Fibroblast of skin of back (primary cell): ENCODE measurements around the gene ZNF681.
"Not testable (repeated sequence)": the region's sequence is repeated elsewhere in the genome, so short reads cannot be mapped to it uniquely, and the experiment has no call there.

Experiments used
- DNase-seq: peaks from one replicate; pipeline ENCODE4 v3.0.0-alpha.2; 2013

The ZNF681 gene

DNA sequence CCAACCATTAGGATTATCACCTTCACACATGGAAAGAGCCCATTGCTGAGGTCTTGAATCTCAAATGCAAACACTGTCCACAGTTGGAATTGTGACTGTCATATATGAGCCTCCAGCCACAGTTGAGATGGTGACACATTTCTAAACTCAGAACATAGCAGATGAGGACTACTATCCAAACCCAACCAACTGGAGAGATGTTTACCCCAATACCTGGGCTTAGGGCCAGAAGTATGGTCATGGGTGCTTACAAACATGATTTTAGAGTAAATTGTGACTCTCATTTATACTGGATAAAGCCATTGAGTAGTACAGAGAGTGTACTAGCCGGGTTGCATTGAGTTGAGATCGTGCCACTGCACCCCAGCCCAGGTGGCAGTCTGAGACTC is 14.0 kb upstream of the ZNF681 start:
- no peak for DNase-seq

DNA sequence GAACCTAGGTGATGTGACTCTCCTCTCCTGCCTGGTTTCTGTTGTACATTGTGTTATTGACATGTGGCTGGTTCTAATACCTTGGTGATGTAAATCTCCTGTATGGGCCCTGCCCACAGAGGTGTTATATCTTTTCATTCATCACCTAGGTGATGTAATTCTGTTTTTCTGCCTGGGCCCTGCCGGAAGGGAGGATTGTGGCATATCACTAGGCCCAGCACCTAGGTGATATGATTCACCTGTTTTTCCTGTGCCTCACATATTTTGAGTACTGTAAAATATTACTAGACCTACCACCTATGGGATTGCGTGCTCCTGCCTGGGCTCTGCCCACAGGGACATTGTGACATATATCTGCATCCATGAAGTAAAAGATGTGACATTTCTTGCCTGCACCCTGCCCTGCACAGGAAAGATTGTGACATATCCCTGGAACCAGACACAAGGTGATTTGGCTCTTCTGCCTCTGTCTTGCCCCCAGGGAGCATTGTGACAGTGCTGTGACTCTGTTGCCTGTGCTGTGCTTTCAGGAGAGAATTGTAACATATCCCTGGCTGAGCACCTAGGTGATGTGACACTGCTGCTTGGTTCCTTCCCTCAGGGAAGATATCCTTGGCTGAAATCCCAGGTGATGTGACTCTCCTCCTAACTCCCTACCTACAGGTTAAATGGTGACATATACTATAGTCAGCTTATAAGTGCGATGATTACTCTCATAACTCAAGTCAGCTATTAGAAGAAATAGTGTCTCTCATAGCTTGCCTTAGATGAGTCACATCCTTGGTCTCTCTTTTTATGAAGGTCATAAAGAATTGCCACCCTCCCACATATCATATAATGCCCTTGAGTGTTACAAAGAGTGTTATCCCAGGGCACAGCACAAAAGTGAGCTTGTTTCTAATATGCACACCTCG is 13.3 kb upstream of the ZNF681 start:
- no peak for DNase-seq

DNA sequence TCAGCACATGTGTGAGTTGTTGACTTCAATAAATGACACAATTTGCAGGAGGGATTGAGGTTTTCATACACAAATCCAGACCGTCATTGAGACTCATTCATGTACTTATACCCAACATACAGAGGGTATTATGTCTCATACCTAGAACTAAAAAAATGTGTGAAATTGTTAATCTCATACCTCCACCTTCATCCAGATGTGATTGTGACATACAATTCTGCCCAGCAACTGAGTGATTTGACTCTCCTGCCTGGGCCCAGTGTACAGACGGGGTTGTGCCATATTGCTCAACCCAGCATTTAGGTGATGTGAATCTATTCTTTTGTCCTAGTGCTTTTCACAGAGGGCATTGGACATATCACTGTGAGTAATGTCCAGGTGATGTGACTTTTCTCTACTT is 12.6 kb upstream of the ZNF681 start:
- no peak for DNase-seq

DNA sequence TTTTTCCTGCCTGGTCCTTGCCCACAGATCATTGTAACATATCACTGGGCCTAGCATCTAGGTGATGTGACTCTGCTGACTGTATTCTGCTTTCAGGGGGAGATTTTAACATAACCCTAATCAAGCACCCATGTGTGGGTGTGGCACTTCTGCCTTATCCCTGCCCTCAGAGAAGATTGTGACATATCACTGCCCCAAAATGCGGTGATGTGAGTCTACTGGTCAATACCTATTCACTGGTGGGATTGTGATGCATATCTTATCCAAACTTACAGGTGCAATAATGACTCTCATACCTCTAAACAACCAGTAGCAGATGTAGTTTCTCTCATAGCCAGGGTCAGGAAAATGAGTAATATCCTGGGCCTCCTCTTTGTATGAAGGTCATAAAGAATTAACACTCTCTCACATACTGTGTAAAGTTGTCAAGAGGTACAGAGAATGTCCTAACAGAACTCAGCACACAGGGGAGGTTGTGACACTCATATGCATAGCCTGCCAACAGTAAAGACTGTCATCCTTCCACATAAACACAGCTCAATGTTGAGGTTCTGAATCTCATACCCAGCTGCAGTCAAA is 12.1 kb upstream of the ZNF681 start:
- DNase-seq, result no peak

DNA sequence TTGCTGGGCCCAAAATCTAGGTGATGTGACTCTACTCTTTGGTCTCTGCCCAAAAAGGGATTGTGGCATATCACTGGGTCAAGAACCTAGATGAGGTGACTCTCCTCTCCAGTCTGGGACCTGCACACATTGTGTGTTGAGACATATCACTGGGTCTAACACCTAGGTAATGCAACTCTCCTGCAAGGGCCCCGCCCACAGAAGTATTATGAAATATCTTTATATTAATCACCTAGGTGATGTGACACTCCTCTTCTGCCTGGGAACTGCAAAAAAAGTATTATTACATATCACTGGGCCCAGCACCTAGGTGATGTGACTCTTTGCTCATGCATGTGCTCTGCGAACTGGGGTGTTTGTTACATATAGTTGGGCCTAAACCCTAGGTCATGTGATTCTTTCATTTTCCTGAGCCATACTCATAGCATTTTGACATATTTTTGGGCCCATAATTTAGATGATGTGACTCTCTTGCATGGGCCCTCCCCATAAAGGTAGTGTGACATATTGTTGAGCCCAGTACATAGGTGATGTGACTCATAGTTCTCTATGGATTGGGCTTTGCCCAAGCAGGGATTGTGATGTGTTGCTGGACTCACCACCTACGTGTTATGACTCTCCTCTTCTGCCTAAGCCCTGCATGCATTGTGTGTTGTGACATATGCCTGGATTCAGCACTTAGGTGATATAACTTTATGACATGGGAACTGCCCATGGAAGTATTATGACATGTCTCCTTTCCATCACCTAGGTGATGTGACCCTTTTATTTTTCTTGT is 11.2 kb upstream of the ZNF681 start:
- no peak for DNase-seq

DNA sequence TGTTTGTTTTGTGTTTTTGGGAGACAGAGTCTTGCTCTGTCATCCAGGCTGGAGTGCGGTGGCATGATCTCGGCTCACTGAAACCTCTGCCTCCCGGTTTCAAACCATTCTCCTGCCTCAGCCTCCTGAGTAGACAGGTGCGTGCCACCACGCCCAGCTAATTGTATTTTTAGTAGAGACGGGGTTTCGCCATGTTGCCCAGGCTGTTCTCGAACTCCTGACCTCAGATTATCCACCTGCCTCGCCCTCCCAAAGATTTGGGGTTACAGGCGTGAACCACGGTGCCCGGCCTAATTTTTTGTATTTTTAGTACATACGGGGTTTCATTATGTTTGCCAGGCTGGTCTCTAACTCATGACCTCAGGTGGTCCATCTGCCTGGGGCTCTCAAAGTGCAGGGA is 8.3 kb upstream of the ZNF681 start:
- DNase-seq, result no peak

DNA sequence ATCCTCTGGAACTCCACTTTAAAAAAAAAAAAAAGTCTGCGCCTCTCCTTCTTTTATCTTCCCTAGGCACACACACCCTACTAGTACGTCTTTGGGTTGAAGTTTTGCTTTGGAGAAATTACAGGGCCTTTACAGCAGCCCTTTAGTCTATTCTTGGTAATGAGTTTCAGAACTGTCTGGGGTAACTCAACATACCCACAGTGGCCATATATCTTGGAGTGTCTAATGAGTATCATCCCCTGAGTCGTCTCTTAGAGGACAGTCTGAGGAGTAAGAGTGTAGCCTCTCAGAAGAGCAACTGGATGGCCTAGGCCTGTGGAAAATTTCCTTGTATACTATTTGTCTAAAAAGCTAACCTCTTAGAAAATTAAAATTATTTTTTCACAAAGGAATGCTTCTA is 6.1 kb upstream of the ZNF681 start:
- DNase-seq, result no peak

DNA sequence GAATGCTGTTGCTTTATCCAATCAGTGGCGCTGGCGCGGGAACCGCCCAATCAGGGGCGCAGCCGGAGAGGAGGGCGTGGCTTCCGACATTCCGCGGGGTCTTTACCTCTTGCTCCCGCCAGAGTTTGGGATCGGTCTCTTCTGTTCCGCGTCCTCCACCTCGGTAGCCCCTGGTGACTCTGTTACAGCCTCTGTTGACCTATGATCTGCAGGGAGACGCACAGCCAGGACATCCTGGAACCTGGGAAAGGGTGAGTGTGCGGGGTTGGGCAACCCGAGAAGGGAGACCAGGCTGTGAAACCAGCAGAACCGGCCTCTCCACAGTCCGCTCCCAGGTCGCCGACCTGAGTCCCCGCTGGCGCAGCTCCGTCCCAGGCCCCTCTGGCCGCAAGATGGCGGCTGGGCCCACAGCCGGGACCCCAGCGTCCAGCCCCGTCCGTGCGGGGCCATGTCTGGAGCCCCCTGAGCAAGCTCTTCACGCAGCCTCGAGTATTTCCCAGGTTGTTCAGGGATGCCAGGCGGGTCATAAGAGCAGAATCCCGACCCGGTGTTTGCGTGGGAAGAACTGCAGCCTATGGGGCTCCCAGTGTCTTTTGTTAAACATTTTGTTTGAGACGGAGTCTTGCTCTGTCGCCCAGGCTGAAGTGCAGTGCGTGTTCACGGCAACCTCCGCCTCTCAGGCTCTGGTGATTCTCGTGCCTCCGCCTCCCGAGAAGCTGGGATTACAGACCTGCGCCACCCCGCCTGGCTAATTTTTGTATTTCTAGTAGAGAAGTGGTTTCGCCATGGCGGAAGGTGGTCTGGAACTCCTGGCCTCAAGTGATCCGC is 4.4 kb upstream of the ZNF681 start:
- peak; percentile 55 for DNase-seq

DNA sequence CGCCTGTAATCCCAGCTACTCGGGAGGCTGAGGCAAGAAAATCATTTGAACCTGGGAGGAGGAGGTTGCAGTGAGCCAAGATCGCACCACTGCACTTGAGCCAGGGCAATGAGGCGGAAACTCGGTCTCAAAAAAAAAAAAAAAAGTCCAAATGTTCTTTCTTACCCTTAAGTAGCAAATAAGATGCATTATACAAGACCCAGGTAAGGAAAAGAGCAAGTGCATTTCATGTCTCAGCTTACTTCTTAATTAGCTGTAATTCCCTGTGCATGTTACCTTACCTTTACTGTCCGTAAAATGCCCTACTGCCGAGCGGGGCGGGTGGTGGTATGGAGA is 3.8 kb upstream of the ZNF681 start:
- no peak for DNase-seq

DNA sequence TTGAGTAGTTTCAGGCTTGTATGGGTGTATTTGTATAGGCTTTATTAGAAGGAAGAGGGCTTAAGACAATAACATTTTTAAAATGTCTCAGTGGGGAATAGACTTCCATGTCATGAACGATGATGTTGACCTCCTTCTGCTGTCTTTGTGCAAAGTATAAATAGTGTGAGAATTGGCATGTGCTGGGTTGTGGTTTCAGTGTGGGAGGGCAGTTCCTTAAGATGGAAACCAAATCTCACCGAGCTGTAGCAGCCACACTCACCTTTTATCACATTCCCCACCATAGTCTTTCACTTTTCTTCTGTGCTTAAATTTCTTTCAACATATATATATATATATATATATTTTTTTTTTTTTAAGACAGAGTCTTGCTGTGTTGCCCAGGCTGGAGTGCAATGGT is 1.6 kb upstream of the ZNF681 start:
- DNase-seq, result not testable (repeated sequence)

DNA sequence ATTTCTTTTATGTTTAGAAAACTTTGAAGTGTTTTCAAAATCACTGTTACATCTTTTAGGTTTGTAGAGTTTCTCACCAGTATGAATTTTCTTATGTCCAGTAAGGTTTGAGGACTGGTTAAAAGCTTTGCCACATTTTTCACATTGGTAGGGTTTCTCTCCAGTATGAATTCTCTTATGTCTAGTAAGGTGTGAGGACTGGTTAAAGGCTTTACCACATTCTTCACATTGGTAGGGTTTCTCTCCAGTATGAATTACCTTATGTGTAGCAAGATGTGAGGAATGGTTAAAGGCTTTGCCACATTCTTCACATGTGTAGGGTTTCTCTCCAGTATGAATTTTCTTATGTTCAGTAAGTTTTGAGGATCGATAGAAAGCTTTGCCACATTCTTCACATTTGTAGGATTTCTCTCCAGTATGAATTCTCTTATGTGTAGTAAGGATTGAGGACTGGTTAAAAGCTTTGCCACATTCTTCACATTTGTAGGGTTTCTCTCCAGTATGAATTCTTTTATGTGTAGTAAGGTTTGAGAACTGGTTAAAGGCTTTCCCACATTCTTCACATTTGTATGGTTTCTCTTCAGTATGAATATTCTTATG is 15.0 kb downstream of the ZNF681 start:
- DNase-seq, result not testable (repeated sequence)

DNA sequence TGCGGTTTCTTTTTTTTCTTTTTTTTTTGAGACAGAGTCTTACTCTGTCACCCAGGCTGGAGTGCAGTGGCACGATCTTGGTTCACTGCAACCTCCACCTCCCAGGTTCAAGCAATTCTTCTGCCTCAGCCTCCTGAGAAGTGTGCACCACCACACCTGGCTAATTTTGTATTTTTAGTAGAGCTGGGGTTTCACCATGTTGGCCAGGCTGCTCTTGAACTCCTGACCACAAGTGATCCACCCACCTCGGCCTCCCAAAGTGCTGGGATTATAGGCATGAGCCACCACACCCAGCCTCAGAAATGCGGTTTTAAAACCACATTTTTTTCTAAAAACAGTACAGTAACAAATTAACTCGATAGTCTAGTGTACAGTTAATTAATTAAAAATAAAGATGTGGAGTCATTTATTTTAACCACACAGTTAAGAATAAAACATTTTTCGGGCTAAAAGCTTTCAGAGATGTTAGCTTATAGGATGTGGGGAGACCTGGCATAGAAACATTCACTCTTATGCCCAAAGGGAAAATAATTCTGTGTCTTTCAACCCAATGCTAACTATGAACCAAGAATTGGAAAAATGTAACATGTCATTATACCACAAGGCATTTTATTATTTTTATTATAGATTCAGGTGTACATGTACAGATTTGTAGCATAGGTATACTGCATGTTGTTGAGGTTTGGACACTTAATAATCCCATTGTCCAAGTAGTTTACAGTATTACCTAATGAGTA is 27.8 kb downstream of the ZNF681 start:
- not testable (repeated sequence) for DNase-seq

DNA sequence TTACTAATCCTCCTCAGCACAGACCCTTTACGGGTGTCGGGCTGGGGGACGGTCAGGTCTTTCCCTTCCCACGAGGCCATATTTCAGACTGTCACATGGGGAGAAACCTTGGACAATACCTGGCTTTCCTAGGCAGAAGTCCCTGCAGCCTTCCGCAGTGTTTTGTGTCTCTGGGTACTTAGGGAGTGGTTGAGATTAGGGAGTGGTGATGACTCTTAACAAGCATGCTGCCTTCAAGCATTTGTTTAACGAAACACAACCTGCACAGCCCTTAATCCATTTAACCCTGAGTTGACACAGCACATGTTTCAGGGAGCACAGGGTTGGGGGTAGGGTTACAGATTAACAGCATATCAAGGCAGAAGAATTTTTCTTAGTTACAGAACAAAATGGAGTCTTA is 34.5 kb downstream of the ZNF681 start:
- not testable (repeated sequence) for DNase-seq

DNA sequence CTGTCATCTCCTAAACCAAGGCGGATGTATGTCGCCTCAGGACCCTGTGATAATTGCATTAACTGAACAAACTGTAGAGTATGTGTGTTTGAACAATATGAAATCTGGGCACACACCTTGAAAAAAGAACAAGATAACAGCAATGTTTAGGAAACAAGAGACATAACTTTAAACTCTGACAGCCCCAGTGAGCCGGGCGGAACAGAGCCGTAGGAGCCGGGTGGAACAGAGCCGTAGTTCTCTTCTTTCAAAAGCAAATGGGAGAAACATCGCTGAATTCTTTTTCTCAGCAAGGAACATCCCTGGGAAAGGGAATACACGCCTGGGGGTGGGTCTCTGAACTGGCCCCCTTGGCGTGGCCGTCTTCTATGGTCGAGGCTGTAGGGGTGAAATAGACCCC is 39.9 kb downstream of the ZNF681 start:
- DNase-seq, result no peak

DNA sequence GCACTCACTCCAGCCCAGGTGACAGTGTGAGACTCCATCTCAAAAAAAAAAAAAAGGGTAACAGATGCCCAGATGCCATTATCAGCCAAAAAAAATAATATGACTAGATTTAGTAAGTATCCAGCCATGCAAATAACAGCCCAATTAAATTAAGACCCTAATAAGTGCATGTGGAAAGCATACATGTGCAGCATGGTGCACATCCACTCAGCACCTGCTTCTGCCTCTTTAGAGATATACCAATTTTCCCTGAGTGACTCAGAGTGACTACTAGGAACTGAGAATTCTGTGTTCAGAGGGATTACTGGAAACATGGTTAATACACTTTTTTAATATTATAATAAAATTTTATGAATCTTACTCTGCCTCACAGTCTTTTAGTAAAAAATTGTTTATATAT is 41.9 kb downstream of the ZNF681 start:
- no peak for DNase-seq

DNA sequence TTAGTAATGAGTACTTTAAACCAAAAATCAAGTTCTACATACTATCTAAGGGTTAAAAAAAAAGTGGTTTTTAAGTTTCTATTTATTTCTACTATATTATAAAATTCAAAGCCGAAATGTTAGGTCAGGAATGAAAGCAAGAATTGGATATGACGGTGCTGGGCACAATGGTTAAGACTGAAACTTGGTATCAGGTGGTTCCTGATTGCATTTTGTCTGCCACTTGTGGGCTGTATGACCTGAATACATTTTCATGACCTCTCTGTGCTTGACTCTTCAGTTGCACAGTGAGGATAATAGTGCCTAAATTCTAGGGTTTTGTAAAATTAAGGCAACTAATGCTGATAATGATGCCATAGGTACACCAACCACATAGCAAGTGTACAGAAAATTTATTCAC is 49.3 kb downstream of the ZNF681 start:
- DNase-seq, result no peak

DNA sequence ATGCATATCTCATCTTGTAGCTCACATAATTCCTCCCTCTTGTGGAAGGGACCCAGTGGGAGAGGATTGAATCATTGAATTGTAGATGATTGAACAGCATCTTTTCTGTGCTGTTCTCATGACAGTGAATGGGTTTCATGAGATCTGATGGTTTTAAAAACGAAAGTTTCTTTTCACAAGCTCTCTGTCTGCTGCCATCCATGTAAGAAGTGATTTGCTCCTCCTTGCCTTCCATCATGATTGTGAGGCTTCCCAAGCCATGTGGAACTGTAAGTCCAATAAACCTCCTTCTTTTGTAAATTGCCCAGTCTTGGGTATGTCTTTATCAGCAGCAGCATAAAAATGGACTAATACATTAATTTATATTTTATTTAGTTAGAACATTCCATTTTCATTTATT is 52.0 kb downstream of the ZNF681 start:
- DNase-seq, result no peak

DNA sequence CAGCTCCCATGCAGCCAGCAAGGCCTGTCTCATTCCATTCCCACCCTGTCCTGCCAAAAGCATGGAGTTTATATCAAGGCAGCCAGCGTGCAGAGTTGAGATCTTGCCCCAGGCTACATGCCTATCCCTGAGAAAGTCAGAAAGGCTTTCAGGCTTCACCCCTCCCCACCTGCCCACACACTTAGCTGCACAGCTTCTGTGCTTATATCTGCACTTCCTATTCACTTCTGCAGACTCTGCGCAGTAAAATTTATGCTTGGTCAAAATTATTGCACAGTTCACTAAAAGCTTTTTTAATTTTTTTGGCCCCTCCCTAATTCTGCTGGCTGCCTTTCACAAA is 59.2 kb downstream of the ZNF681 start:
- DNase-seq, result no peak

DNA sequence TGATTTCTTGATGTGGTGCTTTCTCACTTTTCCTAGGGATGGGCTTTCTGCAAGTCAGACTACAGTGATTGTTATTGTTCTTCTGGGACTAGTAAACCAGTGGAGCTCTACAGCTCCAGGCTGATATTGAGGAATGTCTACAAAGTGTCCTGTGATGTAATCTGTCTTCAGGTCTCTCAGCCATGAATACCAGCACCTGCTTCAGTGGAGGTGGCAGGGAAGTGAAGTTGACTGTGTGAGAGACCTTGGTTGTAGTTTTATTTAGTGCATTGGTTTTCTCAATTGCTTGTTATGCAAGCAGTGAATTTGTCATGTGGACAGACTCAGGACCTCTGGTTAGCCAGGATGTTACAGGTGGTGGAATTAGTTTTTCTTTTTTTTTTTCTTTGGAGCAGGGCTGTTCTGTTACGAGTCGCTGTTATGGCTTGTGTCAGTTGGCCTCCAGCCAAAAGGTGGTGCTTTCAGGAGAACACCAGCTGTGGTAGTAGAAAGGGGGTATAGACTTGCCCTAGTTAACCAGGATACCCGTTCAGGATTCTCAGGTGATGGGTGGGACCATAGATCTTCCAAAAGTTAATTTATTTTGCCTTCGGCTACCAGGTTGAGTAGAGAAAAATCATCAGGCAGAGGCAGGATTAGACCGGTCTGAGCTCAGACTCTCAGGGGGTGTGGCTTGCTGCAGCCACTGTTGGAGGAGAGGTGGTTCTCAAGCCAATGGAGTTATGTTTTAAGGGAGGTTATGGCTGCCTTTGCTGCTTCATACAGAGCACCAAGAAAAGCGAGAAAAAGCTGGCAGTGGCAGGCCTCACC is 59.8 kb downstream of the ZNF681 start:
- DNase-seq, result no peak

DNA sequence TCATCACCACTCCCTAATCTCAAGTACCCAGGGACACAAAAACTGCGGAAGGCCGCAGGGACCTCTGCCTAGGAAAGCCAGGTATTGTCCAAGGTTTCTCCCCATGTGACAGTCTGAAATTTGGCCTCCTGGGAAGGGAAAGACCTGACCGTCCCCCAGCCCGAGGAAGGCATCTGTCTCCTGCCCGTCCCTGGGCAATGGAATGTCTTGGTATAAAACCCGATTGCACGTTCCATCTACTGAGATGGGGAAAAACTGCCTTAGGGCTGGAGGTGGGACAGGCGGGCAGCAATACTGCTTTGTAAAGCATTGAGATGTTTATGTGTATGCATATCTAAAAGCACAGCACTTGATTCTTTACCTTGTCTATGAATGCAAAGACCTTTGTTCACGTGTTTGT is 65.8 kb downstream of the ZNF681 start:
- not testable (repeated sequence) for DNase-seq
